ENCODE measurements around the gene ATF7. TPM values are rescaled to one million over a fixed set of nuclear protein-coding genes. Genes with fewer than 3 reads are reported as not detected.
A peak's percentile ranks its signal among the peaks of the same experiment; 100 is the strongest.
"Not testable (repeated sequence)": the region's sequence is repeated elsewhere in the genome, so short reads cannot be mapped to it uniquely, and the experiment has no call there.

The ATF7 gene
- total RNA-seq, 3 donors from 2014 or later = 31.4 to 34.1 (median 33.4) TPM

GRCh38 chr12:53483979-53484377 lies 142.2 kb downstream of the ATF7 start:
- Histone ChIP-seq H3K4me3 (no peak overlapping the region), H3K36me3 (no peaks in the 10 kb centered on the region), H3K4me1 (no peaks in the 10 kb centered on the region), H3K9me3 (no peaks in the 10 kb centered on the region), H3K27ac (peak overlapping the region in 1 of 2 donors; percentile 55), H3K27me3 (no peaks in the 10 kb centered on the region)
- DNase-seq (ENCODE audit: low spot score in 2 of 2) = no peak
- intact Hi-C loops (cut with DNase I; ENCODE audit: low total_unique reads) = loop anchor here (1.0 kb wide), 1 partner anchor 15 kb away; no protein-coding TSS in a partner anchor
- TF ChIP-seq POLR2A (IDR thresholded peaks at IDR 0.05) (no peak), POLR2AphosphoS5 (IDR thresholded peaks at IDR 0.05) (no peak)
- TF ChIP-seq, protein P1, sequence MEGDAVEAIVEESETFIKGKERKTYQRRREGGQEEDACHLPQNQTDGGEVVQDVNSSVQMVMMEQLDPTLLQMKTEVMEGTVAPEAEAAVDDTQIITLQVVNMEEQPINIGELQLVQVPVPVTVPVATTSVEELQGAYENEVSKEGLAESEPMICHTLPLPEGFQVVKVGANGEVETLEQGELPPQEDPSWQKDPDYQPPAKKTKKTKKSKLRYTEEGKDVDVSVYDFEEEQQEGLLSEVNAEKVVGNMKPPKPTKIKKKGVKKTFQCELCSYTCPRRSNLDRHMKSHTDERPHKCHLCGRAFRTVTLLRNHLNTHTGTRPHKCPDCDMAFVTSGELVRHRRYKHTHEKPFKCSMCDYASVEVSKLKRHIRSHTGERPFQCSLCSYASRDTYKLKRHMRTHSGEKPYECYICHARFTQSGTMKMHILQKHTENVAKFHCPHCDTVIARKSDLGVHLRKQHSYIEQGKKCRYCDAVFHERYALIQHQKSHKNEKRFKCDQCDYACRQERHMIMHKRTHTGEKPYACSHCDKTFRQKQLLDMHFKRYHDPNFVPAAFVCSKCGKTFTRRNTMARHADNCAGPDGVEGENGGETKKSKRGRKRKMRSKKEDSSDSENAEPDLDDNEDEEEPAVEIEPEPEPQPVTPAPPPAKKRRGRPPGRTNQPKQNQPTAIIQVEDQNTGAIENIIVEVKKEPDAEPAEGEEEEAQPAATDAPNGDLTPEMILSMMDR (IDR thresholded peaks at IDR 0.05) = no peak

- H3K27ac ChIP-seq = peak overlapping the region; percentile 3 to 55
- H3K27me3 ChIP-seq = no peaks in the 10 kb centered on the region
- intact Hi-C loops (cut with DNase I; ENCODE audit: low total_unique reads) = no loop called here
- TF ChIP-seq POLR2AphosphoS5 (IDR thresholded peaks at IDR 0.05) = peak in 1 of 3 donors; percentile 3
- no peak for TF ChIP-seq POLR2A (IDR thresholded peaks at IDR 0.05)
- no peak overlapping the region for H3K4me3 ChIP-seq
- no peak for DNase-seq (ENCODE audit: low spot score in 2 of 2)
- no peaks in the 10 kb centered on the region for H3K4me1 ChIP-seq
- no peaks in the 10 kb centered on the region for H3K36me3 ChIP-seq
- H3K9me3 ChIP-seq = no peaks in the 10 kb centered on the region
Measured at GRCh38 chr12:53483225-53483978, 142.8 kb downstream of the ATF7 start.

- intact Hi-C loops (cut with DNase I; ENCODE audit: low total_unique reads) = no loop called here
- no peaks in the 10 kb centered on the region for H3K9me3 ChIP-seq
- TF ChIP-seq POLR2AphosphoS5 (IDR thresholded peaks at IDR 0.05) (peak in 1 of 3 donors; percentile 2), POLR2A (IDR thresholded peaks at IDR 0.05) (no peak)
- no peak for DNase-seq (ENCODE audit: low spot score in 2 of 2)
- H3K4me1 ChIP-seq = no peaks in the 10 kb centered on the region
- H3K27ac ChIP-seq = peak overlapping the region; percentile 3 to 55
- no peaks in the 10 kb centered on the region for H3K27me3 ChIP-seq
- H3K4me3 ChIP-seq = no peak overlapping the region
- no peaks in the 10 kb centered on the region for H3K36me3 ChIP-seq
Measured at GRCh38 chr12:53482626-53483168, 143.5 kb downstream of the ATF7 start.

DNA sequence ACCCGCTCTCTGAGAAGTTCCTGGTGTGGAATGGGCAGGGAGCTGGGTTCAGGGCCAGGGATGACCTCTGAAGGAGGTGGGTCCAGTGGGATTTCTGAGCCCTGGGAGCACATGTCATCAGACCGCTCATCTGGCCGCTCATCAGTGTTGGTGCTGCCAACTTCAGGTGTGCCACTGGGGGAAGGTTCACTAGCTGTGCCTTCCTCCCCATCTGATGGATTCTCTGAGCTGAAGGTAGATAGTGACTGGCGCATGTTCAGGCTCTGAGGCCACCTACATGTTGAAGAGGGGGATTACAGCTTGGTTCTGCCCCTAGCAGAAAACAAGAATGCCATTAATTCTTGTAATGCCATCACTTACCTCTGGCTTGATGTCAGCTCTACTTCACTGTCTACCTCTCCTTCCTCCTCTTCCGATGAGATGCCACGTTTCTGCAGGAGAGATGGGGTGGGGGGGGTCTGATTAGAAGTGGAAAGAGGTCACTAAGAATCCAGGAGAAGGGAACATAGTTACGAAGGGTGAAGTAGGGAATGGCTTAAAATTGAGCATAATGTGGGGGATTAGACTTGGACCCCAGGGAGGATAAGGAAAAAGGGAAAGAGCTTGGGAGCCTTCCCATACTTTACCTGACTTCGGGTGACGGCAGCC lies 144.1 kb downstream of the ATF7 start:
- TF ChIP-seq POLR2AphosphoS5 (IDR thresholded peaks at IDR 0.05) (no peak), POLR2A (IDR thresholded peaks at IDR 0.05) (no peak)
- TF ChIP-seq, protein P1 (IDR thresholded peaks at IDR 0.05) = no peak
- DNase-seq (ENCODE audit: low spot score in 2 of 2) = no peak
- Histone ChIP-seq H3K36me3 (no peaks in the 10 kb centered on the region), H3K27me3 (no peaks in the 10 kb centered on the region), H3K4me3 (no peak overlapping the region), H3K27ac (peak overlapping the region in 1 of 2 donors; percentile 55), H3K9me3 (no peaks in the 10 kb centered on the region), H3K4me1 (no peaks in the 10 kb centered on the region)
- intact Hi-C loops (cut with DNase I; ENCODE audit: low total_unique reads) = no loop called here

DNA sequence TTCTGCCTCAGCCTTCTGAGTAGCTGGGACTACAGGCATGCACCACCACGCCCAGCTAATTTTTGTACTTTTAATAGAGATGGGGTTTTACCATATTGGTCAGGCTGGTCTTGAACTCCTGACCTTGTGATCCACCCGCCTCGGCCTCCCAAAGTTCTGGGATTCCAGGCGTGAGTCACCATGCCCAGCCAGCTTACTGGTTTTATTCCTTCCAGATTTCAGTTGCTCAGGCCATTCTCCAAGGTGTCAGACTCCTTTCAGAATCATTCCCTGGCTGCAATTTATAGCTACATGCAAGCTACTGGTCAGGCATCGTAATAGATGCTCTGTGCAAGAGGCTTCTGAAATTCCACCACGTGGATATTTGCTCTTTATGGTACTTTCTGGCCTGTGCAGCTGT lies 144.7 kb downstream of the ATF7 start:
- intact Hi-C loops (cut with DNase I; ENCODE audit: low total_unique reads); DNase-seq (ENCODE audit: low spot score in 2 of 2); H3K36me3 ChIP-seq: not testable (repeated sequence)

GRCh38 chr12:53480491-53481442 lies 145.4 kb downstream of the ATF7 start:
- no peak for DNase-seq (ENCODE audit: low spot score in 2 of 2)
- peak overlapping the region in 1 of 2 donors; percentile 45 for H3K27ac ChIP-seq

More for the DNA sequence above, 144.7 kb downstream of the ATF7 start:
- H3K27ac ChIP-seq = peak overlapping the region in 1 of 2 donors; percentile 45
- not testable (repeated sequence) for H3K9me3 ChIP-seq, H3K27me3 ChIP-seq, H3K4me1 ChIP-seq, H3K4me3 ChIP-seq

More at GRCh38 chr12:53480491-53481442, 145.4 kb downstream of the ATF7 start:
- H3K36me3 ChIP-seq = peaks cover 3% of the 10 kb centered on the region
- H3K27me3 ChIP-seq = no peaks in the 10 kb centered on the region
- intact Hi-C loops (cut with DNase I; ENCODE audit: low total_unique reads) = no loop called here
- TF ChIP-seq, protein P1 (IDR thresholded peaks at IDR 0.05) = no peak
- TF ChIP-seq POLR2AphosphoS5 (IDR thresholded peaks at IDR 0.05) (no peak), POLR2A (IDR thresholded peaks at IDR 0.05) (no peak)
- H3K4me1 ChIP-seq = no peaks in the 10 kb centered on the region
- no peaks in the 10 kb centered on the region for H3K9me3 ChIP-seq
- no peak overlapping the region for H3K4me3 ChIP-seq

Measured in breast epithelium (tissue), 4 donors.